Measurements from ENCODE around the gene ZNF445.
"Not testable (repeated sequence)": the region's sequence is repeated elsewhere in the genome, so short reads cannot be mapped to it uniquely, and the experiment has no call there.

ZNF445 gene

GRCh38 chr3:44476181-44476611 is 1.3 kb downstream of the ZNF445 start:
- DNase-seq (ENCODE audit: low spot score) = peak; percentile 33

GRCh38 chr3:44474886-44475285 is 2.6 kb downstream of the ZNF445 start:
- DNase-seq (ENCODE audit: low spot score) = not testable (repeated sequence)

- DNase-seq (ENCODE audit: low spot score) = no peak
These were observed 7.0 kb downstream of the ZNF445 start for GRCh38 chr3:44470430-44470829.

GRCh38 chr3:44469914-44470313 is 7.6 kb downstream of the ZNF445 start:
- no peak for DNase-seq (ENCODE audit: low spot score)

GRCh38 chr3:44468572-44469520 is 8.6 kb downstream of the ZNF445 start:
- peak; percentile 59 for DNase-seq (ENCODE audit: low spot score)

GRCh38 chr3:44468099-44468537 is 9.4 kb downstream of the ZNF445 start:
- DNase-seq (ENCODE audit: low spot score) = not testable (repeated sequence)

GRCh38 chr3:44467241-44467640 is 10.2 kb downstream of the ZNF445 start:
- DNase-seq (ENCODE audit: low spot score) = no peak

- not testable (repeated sequence) for DNase-seq (ENCODE audit: low spot score)
These were observed 12.6 kb downstream of the ZNF445 start for GRCh38 chr3:44464920-44465319.

- DNase-seq (ENCODE audit: low spot score) = no peak
These were observed 13.0 kb downstream of the ZNF445 start for GRCh38 chr3:44464509-44464908.

GRCh38 chr3:44460050-44460449 is 17.4 kb downstream of the ZNF445 start:
- DNase-seq (ENCODE audit: low spot score) = not testable (repeated sequence)

- no peak for DNase-seq (ENCODE audit: low spot score)
These were observed 22.2 kb downstream of the ZNF445 start for GRCh38 chr3:44455318-44455717.

- no peak for DNase-seq (ENCODE audit: low spot score)
These were observed 23.2 kb downstream of the ZNF445 start for GRCh38 chr3:44454258-44454657.

- DNase-seq (ENCODE audit: low spot score) = no peak
These were observed 26.0 kb downstream of the ZNF445 start for GRCh38 chr3:44451441-44451840.

- DNase-seq (ENCODE audit: low spot score) = no peak
These were observed 30.5 kb downstream of the ZNF445 start for GRCh38 chr3:44446929-44447328.

- DNase-seq (ENCODE audit: low spot score) = no peak
These were observed 31.7 kb downstream of the ZNF445 start for GRCh38 chr3:44445786-44446185.

GRCh38 chr3:44444896-44445691 is 32.4 kb downstream of the ZNF445 start:
- DNase-seq (ENCODE audit: low spot score) = no peak

- no peak for DNase-seq (ENCODE audit: low spot score)
These were observed 33.0 kb downstream of the ZNF445 start for GRCh38 chr3:44444437-44444836.

GRCh38 chr3:44442596-44443309 is 34.7 kb downstream of the ZNF445 start:
- DNase-seq (ENCODE audit: low spot score) = no peak

GRCh38 chr3:44439499-44440295 is 37.8 kb downstream of the ZNF445 start:
- no peak for DNase-seq (ENCODE audit: low spot score)

- DNase-seq (ENCODE audit: low spot score) = no peak
These were observed 39.7 kb downstream of the ZNF445 start for GRCh38 chr3:44437800-44438199.

- DNase-seq (ENCODE audit: low spot score) = no peak
These were observed 41.3 kb downstream of the ZNF445 start for GRCh38 chr3:44436181-44436580.
